H1 (cell line): ENCODE data around the gene PLCB1. TPM values are rescaled to one million over a fixed set of nuclear protein-coding genes. Genes with fewer than 3 reads are reported as not detected.

Experiments used
- CTCF ChIA-PET: fragments of 300-600 bp; sonication (Branson Sonifier 250); formaldehyde crosslinking; loops from one replicate; lab custom pipeline; 2021; ENCODE audit not compliant: partially characterized antibody; lab: Charles Lee
- POLR2A ChIA-PET: fragments of 300-600 bp; sonication (Branson Sonifier 250); formaldehyde crosslinking; loops from one replicate; lab custom pipeline; 2021; ENCODE audit warnings: inconsistent platforms; ENCODE audit not compliant: partially characterized antibody; lab: Charles Lee
- DNase-seq, 2 experiments: peaks; one replicate each; pipeline versions ENCODE4 v3.0.0 to v3.0.0-alpha.2; 2010 to 2022; ENCODE audit warnings: low spot score in 2 of 2, low read depth in 1 of 2, mixed read lengths in 1 of 2
- FAIRE-seq: peaks from 2 replicates; lab custom pipeline; 2011; peaks lifted over from hg19 to GRCh38; lab: Jason Lieb, UNC
- H2AFZ ChIP-seq: 2 replicates; pipeline ENCODE4 v1.8.1; 2012; ENCODE audit warnings: low read length, inconsistent platforms
- H2AK5ac ChIP-seq: 2 replicates; pipeline ENCODE4 v1.6.1; 2013; ENCODE audit warnings: low read depth, low read length
- H2BK120ac ChIP-seq: replicated peaks from 2 replicates; pipeline ENCODE3; 2013; ENCODE audit warnings: low read depth, low read length, inconsistent platforms
- H2BK12ac ChIP-seq: 2 replicates; pipeline ENCODE4 v1.6.1; 2013; ENCODE audit warnings: low read depth, low read length
- H2BK15ac ChIP-seq: 2 replicates; pipeline ENCODE4 v1.6.1; 2013; ENCODE audit warnings: low read length
- H2BK20ac ChIP-seq: 2 replicates; pipeline ENCODE4 v1.6.1; 2013; ENCODE audit warnings: low read length
- H2BK5ac ChIP-seq: 2 replicates; pipeline ENCODE4 v1.6.1; 2013; ENCODE audit warnings: low read depth, low read length
- H3K14ac ChIP-seq: 2 replicates; pipeline ENCODE4 v1.6.1; 2013; ENCODE audit warnings: inconsistent platforms; ENCODE audit not compliant: insufficient read length
- H3K18ac ChIP-seq: 2 replicates; pipeline ENCODE4 v1.6.1; 2013; ENCODE audit warnings: low read length; ENCODE audit errors: extremely low read depth
- H3K23ac ChIP-seq: 2 replicates; pipeline ENCODE4 v1.6.1; 2013; ENCODE audit warnings: inconsistent platforms; ENCODE audit not compliant: insufficient read length
- H3K23me2 ChIP-seq: 2 replicates; pipeline ENCODE4 v1.6.1; 2013; ENCODE audit warnings: low read depth, low read length
- H3K27ac ChIP-seq: 2 replicates; pipeline ENCODE4 v1.6.1; 2011; ENCODE audit warnings: low read depth, low read length, inconsistent platforms
- H3K27me3 ChIP-seq, 4 experiments: replicated peaks in 1 of 4; 1 replicate in 1 of 4; 2 replicates in 3 of 4; pipeline versions ENCODE4 v1.6.1 to v1.8.1; 2011 to 2013; ENCODE audit warnings: low read length in 3 of 4, mild to moderate bottlenecking in 3 of 4, inconsistent platforms in 2 of 4, mixed read lengths in 2 of 4, moderate library complexity in 1 of 4; ENCODE audit not compliant: control insufficient read depth in 3 of 4, insufficient read depth in 3 of 4; ENCODE audit errors: extremely low read depth in 1 of 4
- H3K36me3 ChIP-seq, 4 experiments: 2 replicates each; pipeline versions ENCODE4 v1.6.1 to v1.8.1; 2011 to 2013; ENCODE audit warnings: mild to moderate bottlenecking in 4 of 4, low read length in 3 of 4, moderate library complexity in 2 of 4, control low read depth in 1 of 4, inconsistent platforms in 1 of 4; ENCODE audit not compliant: insufficient read depth in 4 of 4, control insufficient read depth in 2 of 4
- H3K4ac ChIP-seq: replicated peaks from 2 replicates; pipeline ENCODE3; 2013; ENCODE audit warnings: low read length, low read depth, mixed read lengths, inconsistent platforms; ENCODE audit not compliant: insufficient read length
- H3K4me1 ChIP-seq, 4 experiments: replicated peaks in 1 of 4; 1 replicate in 1 of 4; 2 replicates in 3 of 4; pipeline versions ENCODE4 v1.6.1 to v1.8.1; 2011 to 2013; ENCODE audit warnings: low read length in 3 of 4, inconsistent platforms in 2 of 4, mixed read lengths in 1 of 4; ENCODE audit not compliant: insufficient read depth in 4 of 4, control insufficient read depth in 3 of 4
- H3K4me2 ChIP-seq, 2 experiments: 2 replicates each; pipeline versions ENCODE4 v1.6.1 to v1.8.1; 2011 to 2013; ENCODE audit warnings: low read depth in 2 of 2, low read length in 2 of 2, control low read depth in 1 of 2, inconsistent platforms in 1 of 2, mild to moderate bottlenecking in 1 of 2; ENCODE audit not compliant: insufficient read depth in 1 of 2
- H3K4me3 ChIP-seq, 4 experiments: fragments of 200-600, 300-600 bp in 1 of 4; sonication (generic), shearing (Covaris generic), sonication (Bioruptor Twin) in 1 of 4; 2 replicates each; pipeline versions ENCODE4 v1.5.1 to v1.8.1; 2011 to 2016; ENCODE audit warnings: low read length in 4 of 4, low read depth in 3 of 4, control low read depth in 2 of 4, inconsistent platforms in 2 of 4, mild to moderate bottlenecking in 2 of 4, mixed read lengths in 1 of 4, moderate library complexity in 1 of 4; ENCODE audit not compliant: insufficient read depth in 2 of 4; ENCODE audit errors: extremely low read depth in 1 of 4
- H3K56ac ChIP-seq: replicated peaks from 2 replicates; pipeline ENCODE3; 2013; ENCODE audit warnings: low read depth, mild to moderate bottlenecking, mixed read lengths, low read length, inconsistent platforms; ENCODE audit not compliant: insufficient read length
- H3K79me1 ChIP-seq: 2 replicates; pipeline ENCODE4 v1.6.1; 2013; ENCODE audit warnings: low read depth, low read length, control low read depth
- H3K79me2 ChIP-seq, 2 experiments: 2 replicates each; pipeline versions ENCODE4 v1.6.1 to v1.8.1; 2012 to 2013; ENCODE audit warnings: low read length in 2 of 2, mild to moderate bottlenecking in 2 of 2, inconsistent platforms in 1 of 2; ENCODE audit not compliant: insufficient read depth in 2 of 2, control insufficient read depth in 1 of 2
- H3K9ac ChIP-seq, 4 experiments: replicated peaks in 1 of 4; 1 replicate in 1 of 4; 2 replicates in 3 of 4; pipeline versions ENCODE4 v1.6.1 to v1.8.1; 2011 to 2013; ENCODE audit warnings: low read depth in 3 of 4, low read length in 3 of 4, control low read depth in 2 of 4, mild to moderate bottlenecking in 2 of 4, moderate library complexity in 2 of 4, inconsistent platforms in 1 of 4; ENCODE audit errors: extremely low read depth in 1 of 4
- H3K9me3 ChIP-seq, 2 experiments: 2 replicates each; pipeline versions ENCODE4 v1.6.1 to v1.8.1; 2012 to 2013; ENCODE audit warnings: mild to moderate bottlenecking in 2 of 2, moderate library complexity in 2 of 2, control low read depth in 1 of 2, inconsistent platforms in 1 of 2, low read depth in 1 of 2, low read length in 1 of 2, mixed read lengths in 1 of 2; ENCODE audit not compliant: insufficient read depth in 2 of 2
- H4K20me1 ChIP-seq, 2 experiments: replicated peaks in 1 of 2; 2 replicates each; pipeline versions ENCODE3 to v1.8.1; 2011 to 2013; ENCODE audit warnings: inconsistent platforms in 2 of 2, low read length in 2 of 2, mild to moderate bottlenecking in 1 of 2; ENCODE audit not compliant: insufficient read depth in 2 of 2, control insufficient read depth in 1 of 2
- H4K5ac ChIP-seq: 2 replicates; pipeline ENCODE4 v1.6.1; 2013; ENCODE audit warnings: low read length, low read depth, mixed read lengths, inconsistent platforms; ENCODE audit not compliant: insufficient read length
- H4K8ac ChIP-seq: 2 replicates; pipeline ENCODE4 v1.8.0; 2013; ENCODE audit warnings: mild to moderate bottlenecking, moderate library complexity, low read length, inconsistent platforms; ENCODE audit not compliant: insufficient read depth; ENCODE audit errors: extremely low read depth
- H4K91ac ChIP-seq: replicated peaks from 2 replicates; pipeline ENCODE3; 2013; ENCODE audit warnings: low read length, mixed read lengths, inconsistent platforms; ENCODE audit not compliant: insufficient read length
- ATF2 ChIP-seq: IDR thresholded peaks from 2 replicates; pipeline ENCODE4 v1.6.1; 2012; ENCODE audit warnings: low read length, inconsistent platforms
- MAFK ChIP-seq: IDR thresholded peaks from 2 replicates; pipeline ENCODE4 v1.6.1; 2012; ENCODE audit warnings: low read depth, mild to moderate bottlenecking, improper control_type of control experiment, low read length
- PHF8 ChIP-seq: fragments of 200-600 bp; sonication (generic); conservative IDR thresholded peaks from 2 replicates; pipeline ENCODE4 v1.7.1; 2012; ENCODE audit warnings: low read depth, mild to moderate bottlenecking, inconsistent platforms, low read length, moderate library complexity
- WGBS, 2 experiments: shearing (Covaris generic) in 1 of 2; methylation state at CpG; one replicate each; pipeline versions ENCODE4 v1.1.6 to v1.1.7; 2013 to 2015; ENCODE audit warnings: low lambda C conversion rate in 2 of 2, mixed read lengths in 2 of 2, inconsistent platforms in 1 of 2, low coverage in 1 of 2, missing lambda C conversion rate in 1 of 2; ENCODE audit not compliant: insufficient replicate concordance in 2 of 2, insufficient coverage in 1 of 2, insufficient read length in 1 of 2; ENCODE audit errors: extremely low coverage in 1 of 2, missing lambda C conversion rate in 1 of 2; 5-methylcytosine and 5-hydroxymethylcytosine counted together
- polyA plus RNA-seq, 7 experiments: library from polyadenylated mRNA; depleted of rRNA in 3 of 7; stranded (reverse) in 5 of 7; unstranded in 2 of 7; fragments of >200 nt in 5 of 7; fragments of 200-250 nt in 2 of 7; gene quantifications; 1 replicate in 5 of 7; 2 replicates in 1 of 7; 4 replicates in 1 of 7; pipeline versions ENCODE4 v1.2.1 to v1.2.3, GENCODE V29; 2011 to 2013; ENCODE audit warnings: missing spikeins in 2 of 7, mixed read lengths in 2 of 7
- total RNA-seq: library from RNA; stranded (reverse); fragmentation: NEBNext Ultra II Directional; extraction: Animal tissue kit (Norgen Biotek cat#: 25700); gene quantifications from 2 replicates; pipeline ENCODE4 v1.2.1, GENCODE V29; 2021

PLCB1 gene
- total and polyA plus RNA-seq, 2 of the 8 experiments (the other 6 are each of a cell fraction or from before 2014, with no cell fraction given) = 2.6 to 9.1 TPM

- Histone ChIP-seq H3K36me3 (no peaks in the 10 kb centered on the region), H4K91ac (no peak overlapping the region), H4K20me1 (no peaks in the 10 kb centered on the region), H2BK5ac (no peak overlapping the region), H3K14ac (no peak overlapping the region), H2AFZ (no peak overlapping the region), H3K9ac (no peak overlapping the region), H2BK15ac (no peak overlapping the region), H3K9me3 (no peaks in the 10 kb centered on the region), H2BK120ac (no peak overlapping the region), H3K23ac (no peak overlapping the region), H3K79me1 (no peaks in the 10 kb centered on the region), H2AK5ac (no peak overlapping the region), H3K79me2 (no peaks in the 10 kb centered on the region), H4K8ac (no peak overlapping the region), H2BK20ac (no peak overlapping the region), H3K4me3 (no peak overlapping the region), H3K18ac (no peak overlapping the region)
- 87% methylated on average over 6 of the region's 6 CpGs; no CpG with 5 or more reads in 1 of the 2 experiments for whole genome bisulfite sequencing, 2 experiments
- FAIRE-seq (no peak), DNase-seq (no peak)
- CTCF ChIA-PET = interaction anchor here (0.6 to 3.2 kb wide), 6 partner anchors 9 to 296 kb away, joined by 3 to 13 read pairs (median 3); no protein-coding TSS in a partner anchor
- TF ChIP-seq PHF8 (no peak), ATF2 (no peak), MAFK (no peak)
- TF ChIP-seq, all 59 proteins: peak for 0
- no peaks in the 10 kb centered on the region for H3K27me3 ChIP-seq
- no peak overlapping the region for H2BK12ac ChIP-seq
- H3K23me2 ChIP-seq = no peaks in the 10 kb centered on the region
- H3K4me2 ChIP-seq = no peak overlapping the region
- no peak overlapping the region for H3K56ac ChIP-seq
- no peak overlapping the region for H3K4ac ChIP-seq
- POLR2A ChIA-PET = no interaction called here
- peaks cover 2 to 8% (median 4%) of the 10 kb centered on the region in 4 experiments; a peak in 4 of 7 replicates for H3K4me1 ChIP-seq
- H4K5ac ChIP-seq = no peak overlapping the region
- H3K27ac ChIP-seq = no peak overlapping the region
Measured at GRCh38 chr20:8803941-8804340, 671.9 kb downstream of the PLCB1 start.
